BLaER1 (cell line): Measurements from ENCODE around the gene TXNDC5.

Source experiments
- H3K27ac ChIP-seq: shearing (Covaris generic); formaldehyde crosslinking; 2 replicates; pipeline ENCODE4 v1.8.1; 2022
- H3K27me3 ChIP-seq: shearing (Covaris generic); formaldehyde crosslinking; 2 replicates; pipeline ENCODE4 v1.8.1; 2022
- H3K36me3 ChIP-seq: shearing (Covaris generic); formaldehyde crosslinking; 2 replicates; pipeline ENCODE4 v1.8.1; 2022
- H3K4me1 ChIP-seq: shearing (Covaris generic); formaldehyde crosslinking; 2 replicates; pipeline ENCODE4 v1.8.1; 2022
- H3K4me2 ChIP-seq: shearing (Covaris generic); formaldehyde crosslinking; 2 replicates; pipeline ENCODE4 v1.8.1; 2022
- H3K4me3 ChIP-seq: shearing (Covaris generic); formaldehyde crosslinking; 2 replicates; pipeline ENCODE4 v1.8.1; 2022
- H3K9ac ChIP-seq: shearing (Covaris generic); formaldehyde crosslinking; 2 replicates; pipeline ENCODE4 v1.8.1; 2022
- H3K9me3 ChIP-seq: shearing (Covaris generic); formaldehyde crosslinking; 2 replicates; pipeline ENCODE4 v1.8.1; 2022
- H4K20me1 ChIP-seq: shearing (Covaris generic); formaldehyde crosslinking; 2 replicates; pipeline ENCODE4 v1.8.1; 2022
- Cebpa-rat ChIP-seq: shearing (Covaris generic); IDR thresholded peaks from 2 replicates; pipeline ENCODE4 v1.8.1; 2022

TXNDC5 gene

GRCh38 chr6:7888587-7889357, 21.8 kb downstream of the TXNDC5 start:
- H4K20me1 ChIP-seq: peaks cover 15% of the 10 kb centered on the region; the same call in 1 of the 2 replicates
- H3K36me3 ChIP-seq: peaks cover 100% of the 10 kb centered on the region
- H3K4me2 ChIP-seq: no peak overlapping the region
- no peaks in the 10 kb centered on the region for H3K27me3 ChIP-seq
- no peak overlapping the region for H3K27ac ChIP-seq
- H3K9ac ChIP-seq: no peak overlapping the region
- H3K4me3 ChIP-seq: no peak overlapping the region
- peaks cover 12% of the 10 kb centered on the region; the same call in 1 of the 2 replicates for H3K9me3 ChIP-seq
- H3K4me1 ChIP-seq: peaks cover 12% of the 10 kb centered on the region
- TF ChIP-seq Cebpa-rat: no peak

- H3K4me3 ChIP-seq: no peak overlapping the region
- no peaks in the 10 kb centered on the region for H3K27me3 ChIP-seq
- H3K9ac ChIP-seq: no peak overlapping the region
- peaks cover 100% of the 10 kb centered on the region for H3K36me3 ChIP-seq
- peak overlapping the region; percentile 18; the same call in 1 of the 2 replicates for H3K27ac ChIP-seq
- peaks cover 12% of the 10 kb centered on the region for H3K4me1 ChIP-seq
- H3K4me2 ChIP-seq: 0 out of 2 replicates have a peak overlapping the region, but pooled peaks have one; percentile 28
- 0 out of 2 replicates have a peak, but pooled peaks cover under 1% of the 10 kb centered on the region for H3K9me3 ChIP-seq
- no peak for TF ChIP-seq Cebpa-rat
- H4K20me1 ChIP-seq: peaks cover 15% of the 10 kb centered on the region; the same call in 1 of the 2 replicates
Observed at GRCh38 chr6:7887278-7887991, 23.2 kb downstream of the TXNDC5 start.

GRCh38 chr6:7886132-7886531, 24.5 kb downstream of the TXNDC5 start:
- H3K4me2 ChIP-seq: no peak overlapping the region
- H3K27ac ChIP-seq: no peak overlapping the region
- no peaks in the 10 kb centered on the region for H3K9me3 ChIP-seq
- H3K9ac ChIP-seq: no peak overlapping the region
- H3K36me3 ChIP-seq: peaks cover 99% of the 10 kb centered on the region
- no peaks in the 10 kb centered on the region for H3K27me3 ChIP-seq
- no peak for TF ChIP-seq Cebpa-rat
- H3K4me3 ChIP-seq: no peak overlapping the region
- peaks cover 12% of the 10 kb centered on the region for H3K4me1 ChIP-seq
- H4K20me1 ChIP-seq: peaks cover 15% of the 10 kb centered on the region; the same call in 1 of the 2 replicates

- H4K20me1 ChIP-seq: 0 out of 2 replicates have a peak, but pooled peaks cover 8% of the 10 kb centered on the region
- no peak overlapping the region for H3K4me2 ChIP-seq
- H3K9me3 ChIP-seq: no peaks in the 10 kb centered on the region
- H3K4me3 ChIP-seq: no peak overlapping the region
- H3K36me3 ChIP-seq: peaks cover 99% of the 10 kb centered on the region
- H3K9ac ChIP-seq: no peak overlapping the region
- H3K4me1 ChIP-seq: peaks cover 7% of the 10 kb centered on the region
- no peak overlapping the region for H3K27ac ChIP-seq
- TF ChIP-seq Cebpa-rat: no peak
- H3K27me3 ChIP-seq: no peaks in the 10 kb centered on the region
Observed at GRCh38 chr6:7883381-7883780, 27.2 kb downstream of the TXNDC5 start.

- peaks cover 93% of the 10 kb centered on the region for H3K36me3 ChIP-seq
Observed at GRCh38 chr6:7882505-7883257, 27.9 kb downstream of the TXNDC5 start.

GRCh38 chr6:7881765-7882500, 28.7 kb downstream of the TXNDC5 start:
- TF ChIP-seq Cebpa-rat: no peak
- H3K36me3 ChIP-seq: peaks cover 86% of the 10 kb centered on the region

More at GRCh38 chr6:7882505-7883257, 27.9 kb downstream of the TXNDC5 start:
- H3K27ac ChIP-seq: no peak overlapping the region
- H3K9me3 ChIP-seq: no peaks in the 10 kb centered on the region
- TF ChIP-seq Cebpa-rat: no peak
- no peak overlapping the region for H3K9ac ChIP-seq
- H3K4me3 ChIP-seq: no peak overlapping the region
- no peak overlapping the region for H3K4me2 ChIP-seq
- 0 out of 2 replicates have a peak, but pooled peaks cover 8% of the 10 kb centered on the region for H4K20me1 ChIP-seq
- H3K27me3 ChIP-seq: no peaks in the 10 kb centered on the region
- H3K4me1 ChIP-seq: no peaks in the 10 kb centered on the region

GRCh38 chr6:7880718-7881107, 29.9 kb downstream of the TXNDC5 start:
- no peak overlapping the region for H3K4me2 ChIP-seq
- TF ChIP-seq Cebpa-rat: no peak
- H3K9ac ChIP-seq: no peak overlapping the region
- H4K20me1 ChIP-seq: no peaks in the 10 kb centered on the region
- H3K4me1 ChIP-seq: no peaks in the 10 kb centered on the region
- peaks cover 73% of the 10 kb centered on the region for H3K36me3 ChIP-seq
- no peaks in the 10 kb centered on the region for H3K9me3 ChIP-seq
- no peaks in the 10 kb centered on the region for H3K27me3 ChIP-seq
- no peak overlapping the region for H3K4me3 ChIP-seq
- H3K27ac ChIP-seq: no peak overlapping the region

More at GRCh38 chr6:7881765-7882500, 28.7 kb downstream of the TXNDC5 start:
- 0 out of 2 replicates have a peak, but pooled peaks cover under 1% of the 10 kb centered on the region for H4K20me1 ChIP-seq
- no peak overlapping the region for H3K9ac ChIP-seq
- no peak overlapping the region for H3K4me2 ChIP-seq
- H3K9me3 ChIP-seq: no peaks in the 10 kb centered on the region
- no peaks in the 10 kb centered on the region for H3K27me3 ChIP-seq
- no peak overlapping the region for H3K27ac ChIP-seq
- no peak overlapping the region for H3K4me3 ChIP-seq
- H3K4me1 ChIP-seq: no peaks in the 10 kb centered on the region

GRCh38 chr6:7879980-7880717, 30.4 kb downstream of the TXNDC5 start:
- Histone ChIP-seq H3K36me3 (peaks cover 68% of the 10 kb centered on the region), H3K27me3 (no peaks in the 10 kb centered on the region), H3K4me3 (no peak overlapping the region), H3K27ac (no peak overlapping the region), H4K20me1 (no peaks in the 10 kb centered on the region), H3K9ac (no peak overlapping the region), H3K9me3 (no peaks in the 10 kb centered on the region), H3K4me1 (no peaks in the 10 kb centered on the region), H3K4me2 (no peak overlapping the region)
- TF ChIP-seq Cebpa-rat: no peak
